Mammary epithelial cell (primary cell): ENCODE data around the gene MOV10L1.

Experiments
- EZH2 ChIP-seq: IDR thresholded peaks from 2 replicates; pipeline ENCODE4 v1.6.1; 2012; ENCODE audit warnings: low read length, inconsistent platforms, borderline replicate concordance
- TF ChIP-seq, protein P1 (sequence below), 2 donors: IDR thresholded peaks in 1 of 2; conservative IDR thresholded peaks in 1 of 2; 2 replicates each; pipeline ENCODE4 v1.5.1; 2011 to 2012; ENCODE audit warnings: inconsistent platforms in 2 of 2, low read length in 2 of 2, mild to moderate bottlenecking in 2 of 2, control low read depth in 1 of 2, low read depth in 1 of 2; ENCODE audit not compliant: insufficient read depth in 1 of 2; ENCODE audit errors: extremely low read depth in 1 of 2

GRCh38 chr22:50192436-50193204 lies 102.8 kb downstream of the MOV10L1 start:
- TF ChIP-seq, protein P1, sequence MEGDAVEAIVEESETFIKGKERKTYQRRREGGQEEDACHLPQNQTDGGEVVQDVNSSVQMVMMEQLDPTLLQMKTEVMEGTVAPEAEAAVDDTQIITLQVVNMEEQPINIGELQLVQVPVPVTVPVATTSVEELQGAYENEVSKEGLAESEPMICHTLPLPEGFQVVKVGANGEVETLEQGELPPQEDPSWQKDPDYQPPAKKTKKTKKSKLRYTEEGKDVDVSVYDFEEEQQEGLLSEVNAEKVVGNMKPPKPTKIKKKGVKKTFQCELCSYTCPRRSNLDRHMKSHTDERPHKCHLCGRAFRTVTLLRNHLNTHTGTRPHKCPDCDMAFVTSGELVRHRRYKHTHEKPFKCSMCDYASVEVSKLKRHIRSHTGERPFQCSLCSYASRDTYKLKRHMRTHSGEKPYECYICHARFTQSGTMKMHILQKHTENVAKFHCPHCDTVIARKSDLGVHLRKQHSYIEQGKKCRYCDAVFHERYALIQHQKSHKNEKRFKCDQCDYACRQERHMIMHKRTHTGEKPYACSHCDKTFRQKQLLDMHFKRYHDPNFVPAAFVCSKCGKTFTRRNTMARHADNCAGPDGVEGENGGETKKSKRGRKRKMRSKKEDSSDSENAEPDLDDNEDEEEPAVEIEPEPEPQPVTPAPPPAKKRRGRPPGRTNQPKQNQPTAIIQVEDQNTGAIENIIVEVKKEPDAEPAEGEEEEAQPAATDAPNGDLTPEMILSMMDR (conservative IDR thresholded peaks at IDR 0.05 in 1 of 2, IDR thresholded peaks at IDR 0.05 in 1 of 2; ENCODE audit: extremely low read depth in 1 of 2, insufficient read depth in 1 of 2, low read depth in 1 of 2, low read length in 2 of 2) = no peak
- TF ChIP-seq EZH2 = no peak
